Measurements from ENCODE around the gene AACS. TPM values are rescaled to one million over a fixed set of nuclear protein-coding genes. Genes with fewer than 3 reads are reported as not detected.
"Not testable (repeated sequence)": the region's sequence is repeated elsewhere in the genome, so short reads cannot be mapped to it uniquely, and the experiment has no call there.

Gene AACS
- total RNA-seq, 1 experiment from 2014 or later, result 13.4 TPM

DNA sequence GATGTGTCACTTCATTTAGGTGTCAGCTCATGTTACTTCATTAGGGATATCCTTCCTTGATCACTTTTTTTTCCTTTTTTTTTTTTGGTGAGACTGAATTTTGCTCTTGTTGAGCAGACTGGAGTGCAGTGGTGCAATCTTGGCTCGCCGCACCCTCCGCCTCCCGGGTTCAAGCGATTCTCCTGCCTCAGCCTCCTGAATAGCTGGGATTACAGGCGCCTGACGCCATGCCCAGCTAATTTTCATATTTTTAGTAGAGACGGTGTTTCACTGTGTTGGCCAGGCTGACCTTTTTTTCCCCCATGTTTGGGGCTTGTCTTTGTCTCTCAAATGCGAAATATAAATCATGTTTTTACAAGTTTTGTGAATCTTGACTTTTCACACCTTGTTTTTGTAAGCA is 9.6 kb upstream of the AACS start:
- DNase-seq (ENCODE audit: low read depth), result no peak

DNA sequence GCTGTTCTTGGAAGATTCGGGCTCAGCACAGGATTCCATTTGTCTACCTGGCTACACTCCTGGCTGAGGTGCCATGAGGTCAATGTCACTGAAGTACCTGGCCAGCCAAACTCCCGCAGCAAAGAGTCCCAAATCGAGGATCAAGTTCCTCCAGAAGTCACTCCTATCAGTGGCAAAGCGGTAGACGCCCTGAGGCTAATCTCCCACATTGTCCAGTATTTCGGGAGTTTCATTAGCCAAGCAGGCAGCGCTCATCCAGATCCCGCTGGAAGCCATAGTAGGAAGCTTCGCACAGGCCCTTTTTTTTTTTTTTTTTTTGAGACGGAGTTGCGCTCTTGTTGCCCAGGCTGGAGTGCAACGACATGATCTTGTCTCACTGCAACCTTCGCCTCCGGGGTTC is 8.9 kb upstream of the AACS start:
- DNase-seq (ENCODE audit: low read depth), result no peak

DNA sequence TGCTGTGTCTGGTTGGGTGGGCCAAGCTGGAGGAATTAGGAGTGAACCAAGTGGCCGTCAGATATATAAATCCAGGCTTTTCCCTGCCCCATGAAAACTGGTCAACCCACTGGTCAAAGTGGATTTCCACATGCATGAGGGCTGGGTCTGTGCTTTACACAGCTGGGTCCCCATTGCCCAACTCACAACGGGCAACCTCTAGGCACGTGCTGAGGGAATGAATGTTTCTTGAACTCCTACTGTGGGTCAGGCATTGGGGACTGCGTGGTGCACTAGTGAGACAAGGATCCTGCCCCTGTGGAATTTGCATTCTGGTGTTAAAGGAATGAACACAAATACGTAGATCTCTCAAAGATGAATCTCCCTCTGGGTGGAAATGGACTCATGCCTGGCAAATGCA is 7.5 kb upstream of the AACS start:
- DNase-seq (ENCODE audit: low read depth), result no peak

DNA sequence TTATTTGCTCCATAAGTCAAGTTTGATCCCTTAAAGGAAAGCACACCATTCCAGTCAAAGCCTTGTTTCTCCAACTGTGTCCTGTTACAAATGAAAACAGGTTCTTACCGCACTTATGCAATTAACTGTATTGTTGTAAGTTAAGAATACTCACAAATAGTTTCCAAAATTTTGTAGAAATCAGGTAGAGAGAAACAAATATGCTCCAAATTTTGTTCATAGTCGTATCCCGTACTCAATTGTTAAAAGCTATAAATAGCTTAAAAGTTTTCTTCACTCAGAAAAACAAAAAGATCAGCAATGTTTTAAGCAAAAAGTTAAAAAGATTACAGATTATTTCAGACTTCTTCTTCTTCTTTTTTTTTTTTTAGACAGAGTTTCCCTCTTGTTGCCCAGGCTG is 4.0 kb upstream of the AACS start:
- DNase-seq (ENCODE audit: low read depth), result no peak

DNA sequence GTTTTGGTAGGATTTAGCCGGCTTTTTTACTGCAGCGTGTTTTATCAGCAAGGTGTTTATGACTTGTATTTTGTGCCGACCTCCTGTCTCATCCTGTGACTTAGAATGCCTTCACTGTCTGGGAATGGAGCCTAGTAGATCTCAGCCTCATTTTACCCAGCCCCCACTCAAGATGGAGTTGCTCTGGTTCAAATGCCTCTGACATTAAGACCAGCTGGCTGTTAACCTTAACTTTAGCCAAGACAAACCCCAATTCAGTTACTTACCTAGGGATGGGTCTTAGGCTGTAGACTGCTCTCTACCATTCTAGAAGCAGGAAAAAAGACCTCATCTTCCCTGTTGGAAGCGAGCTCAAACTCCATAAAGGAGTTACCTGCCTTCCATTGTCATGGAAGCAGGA is 1.7 kb upstream of the AACS start:
- DNase-seq (ENCODE audit: low read depth), result not testable (repeated sequence)

DNA sequence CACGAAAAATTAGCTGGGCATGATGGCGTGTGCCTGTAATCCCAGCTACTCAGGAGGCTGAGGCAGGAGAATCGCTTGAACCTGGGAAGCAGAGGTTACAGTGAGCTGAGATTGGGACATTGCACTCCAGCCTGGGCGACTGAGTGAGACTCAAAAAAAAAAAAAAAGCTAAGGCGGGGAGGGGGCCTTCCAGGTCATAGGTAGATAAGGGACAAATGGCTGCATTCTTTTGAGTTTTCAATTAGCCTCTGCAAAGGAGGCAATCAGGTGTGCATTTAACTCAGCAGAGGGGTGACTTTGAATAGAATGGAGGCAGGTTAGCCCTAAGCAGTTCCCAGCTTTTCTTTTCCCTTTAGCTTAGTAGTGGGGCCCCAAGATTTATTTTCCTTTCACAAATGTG is 743 bp upstream of the AACS start:
- DNase-seq (ENCODE audit: low read depth), result no peak

DNA sequence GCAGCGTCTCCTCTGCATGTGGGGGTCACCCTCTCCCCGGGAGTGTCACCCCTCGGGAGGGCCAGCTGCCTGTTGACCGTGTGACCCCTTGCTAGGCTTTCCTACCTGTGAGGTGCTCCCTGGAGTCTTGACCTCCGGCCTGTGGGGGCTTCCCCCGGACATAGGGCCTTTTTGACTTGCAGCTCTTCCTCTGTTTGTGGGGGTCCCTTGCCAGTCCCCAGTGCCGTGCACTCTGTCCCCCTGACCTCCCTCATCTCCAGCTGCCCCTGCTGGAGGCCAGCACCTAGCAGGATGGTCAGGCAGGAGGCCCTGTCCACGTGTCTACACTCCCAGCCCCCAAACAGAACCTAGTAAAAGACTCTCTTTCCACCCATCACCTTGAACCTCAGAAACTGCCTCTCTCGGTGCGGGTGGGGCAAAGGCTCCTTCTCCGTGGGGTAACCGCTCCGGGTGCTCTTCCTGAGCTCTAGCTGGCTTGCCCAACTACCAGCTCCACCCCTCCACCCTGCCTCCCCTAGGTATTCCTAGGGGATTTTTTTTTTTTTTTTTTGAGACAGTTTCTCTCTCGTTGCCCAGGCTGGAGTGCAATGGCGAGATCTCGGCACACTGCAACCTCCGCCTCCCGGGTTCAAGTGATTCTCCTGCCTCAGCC is 810 bp downstream of the AACS start:
- no peak for DNase-seq (ENCODE audit: low read depth)

DNA sequence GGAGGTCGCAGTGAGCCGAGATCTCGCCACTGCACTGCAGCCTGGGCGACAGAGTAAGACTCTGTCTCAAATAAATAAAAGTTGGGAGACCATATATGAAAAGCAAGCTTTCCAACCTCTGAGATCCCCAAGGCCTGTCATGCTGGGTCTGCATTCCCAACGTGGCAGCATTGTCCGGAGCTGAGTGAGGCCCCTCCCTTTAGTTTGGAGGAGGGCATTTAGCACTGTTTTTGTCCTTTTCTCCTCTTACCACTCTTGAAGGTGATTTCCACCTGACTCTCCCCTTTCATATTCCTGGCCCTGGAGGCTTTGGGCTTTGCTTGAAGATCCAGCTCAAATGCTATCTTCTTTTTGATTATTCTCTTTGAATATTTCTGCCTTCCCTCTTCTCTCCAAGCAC is 3.2 kb downstream of the AACS start:
- no peak for DNase-seq (ENCODE audit: low read depth)

DNA sequence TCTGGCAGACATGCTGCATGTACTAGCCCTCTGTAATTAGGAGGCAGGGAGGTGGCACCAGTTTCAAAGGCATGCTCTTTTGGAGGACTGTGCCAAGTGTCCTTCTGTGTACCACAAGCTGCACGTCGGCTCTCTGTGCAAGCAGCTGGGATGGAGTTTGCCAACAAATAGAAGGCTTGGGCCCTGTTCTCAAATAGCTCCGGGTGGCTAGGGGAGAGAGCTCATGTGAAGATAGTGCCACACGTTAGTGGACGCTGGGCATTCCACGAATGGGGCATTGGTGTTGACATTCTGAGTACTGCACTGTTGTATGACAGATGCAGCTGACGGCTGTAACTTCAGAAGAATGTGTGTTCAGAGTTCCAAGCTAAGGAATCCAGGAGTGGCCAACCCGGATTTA is 4.4 kb downstream of the AACS start:
- no peak for DNase-seq (ENCODE audit: low read depth)

DNA sequence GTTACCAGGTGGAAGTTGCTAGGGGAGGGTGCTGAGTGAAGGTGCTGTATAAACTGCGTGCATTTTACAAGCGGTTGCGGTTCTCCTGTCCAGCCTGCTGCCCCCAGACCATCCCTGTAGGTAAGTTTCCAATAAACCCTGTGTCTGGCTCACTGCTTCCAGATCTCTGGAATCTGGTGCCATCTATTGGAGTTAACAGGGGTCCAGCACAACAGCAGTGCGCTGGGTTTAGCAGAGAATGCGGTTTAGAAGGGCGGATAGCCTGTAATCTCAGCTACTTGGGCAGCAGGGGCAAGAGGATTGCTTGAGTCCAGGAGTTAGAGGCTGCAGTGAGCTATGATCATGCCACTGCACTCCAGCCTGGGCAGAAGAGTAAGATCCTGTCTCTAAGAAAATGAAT is 4.9 kb downstream of the AACS start:
- no peak for DNase-seq (ENCODE audit: low read depth)

DNA sequence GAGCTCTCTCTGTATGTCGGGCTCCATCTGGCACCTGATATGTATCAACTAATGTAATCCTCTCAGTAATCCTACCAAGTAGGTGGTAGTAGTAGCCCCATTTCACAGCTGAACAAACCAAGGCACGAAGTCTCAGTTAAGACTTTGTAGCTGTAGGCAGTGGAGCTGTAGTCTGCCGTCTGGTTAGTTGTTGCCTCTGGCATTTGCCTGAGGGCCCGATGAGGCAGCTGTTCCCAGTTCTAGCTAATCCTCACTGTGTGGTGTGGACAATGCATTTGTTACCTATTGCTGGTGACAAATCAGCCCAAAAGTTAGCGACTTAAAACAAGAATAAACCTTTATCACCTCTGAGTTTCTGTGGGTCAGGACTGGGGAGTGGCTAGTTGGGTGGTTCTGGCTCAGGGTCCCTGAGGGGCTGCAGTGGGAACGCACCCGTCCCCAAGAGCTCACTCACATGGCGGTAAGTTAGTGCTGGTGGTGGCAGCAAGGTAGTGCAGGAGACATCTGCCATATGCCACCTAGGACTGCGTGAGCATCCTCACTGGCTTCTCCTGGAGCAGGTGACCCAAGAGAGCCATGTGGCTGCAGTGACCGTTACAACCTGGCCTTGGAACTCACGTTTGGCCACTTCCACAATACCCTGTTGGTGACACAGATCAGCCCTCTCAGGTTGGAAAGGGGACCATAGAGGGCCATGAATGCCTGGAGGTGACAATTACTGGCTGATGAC is 5.6 kb downstream of the AACS start:
- no peak for DNase-seq (ENCODE audit: low read depth)

DNA sequence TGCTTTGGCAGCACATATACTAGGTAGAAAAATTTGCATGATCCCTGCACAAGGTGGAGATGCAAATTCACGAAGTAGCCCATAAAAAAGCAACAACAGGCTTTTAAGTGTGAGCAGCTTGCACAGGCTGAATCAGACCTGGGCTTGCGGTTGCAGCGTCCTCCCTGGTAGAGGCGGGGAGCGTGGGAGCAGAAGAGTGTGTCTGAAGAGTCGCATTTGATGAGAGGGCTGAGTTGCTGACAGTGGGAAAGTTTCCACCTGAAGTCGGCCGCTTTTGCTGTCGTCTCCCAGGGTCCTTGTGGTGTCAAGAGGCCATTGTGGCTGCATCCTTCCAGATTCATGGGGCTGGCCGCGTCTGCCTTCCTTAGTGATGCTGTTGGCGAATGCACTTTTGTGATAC is 6.2 kb downstream of the AACS start:
- DNase-seq (ENCODE audit: low read depth), result no peak

DNA sequence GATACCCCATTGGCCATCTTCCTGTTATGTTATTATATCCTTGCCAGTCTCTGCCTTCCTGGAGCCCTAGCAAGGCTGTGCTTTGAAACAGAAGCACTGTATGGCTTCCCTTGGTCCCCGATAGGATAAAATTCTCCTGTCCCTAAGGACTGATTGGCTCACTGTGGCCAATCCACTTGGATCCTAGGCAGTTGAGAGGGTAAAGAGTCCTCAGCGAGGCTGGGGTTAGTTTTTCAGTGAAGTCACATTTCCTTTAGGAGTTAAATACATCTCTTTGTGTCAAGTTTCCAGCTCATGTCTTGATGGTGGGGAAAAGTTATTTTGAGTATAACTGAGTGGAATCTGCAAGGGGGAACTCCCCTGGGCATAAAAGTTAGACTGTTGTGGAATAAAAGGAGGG is 7.3 kb downstream of the AACS start:
- DNase-seq (ENCODE audit: low read depth), result no peak

DNA sequence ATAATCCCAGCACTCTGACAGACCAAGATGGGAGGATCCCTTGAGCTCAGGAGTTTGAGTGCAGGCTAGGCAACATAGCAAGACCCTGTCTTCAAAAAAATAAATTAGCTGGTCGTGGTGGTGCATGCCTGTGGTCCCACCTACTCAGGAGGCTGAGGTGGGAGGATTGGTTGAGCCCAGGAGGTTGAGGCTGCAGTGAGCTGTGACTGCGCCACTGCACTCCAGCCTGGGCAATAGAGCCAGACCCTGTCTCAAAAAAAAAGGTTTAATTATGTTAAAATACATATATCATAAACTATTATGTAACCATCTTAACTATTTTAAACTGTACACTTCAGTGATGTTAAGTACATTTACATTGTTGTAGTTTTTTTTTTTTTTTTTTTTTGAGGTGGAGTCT is 9.1 kb downstream of the AACS start:
- DNase-seq (ENCODE audit: low read depth), result not testable (repeated sequence)

DNA sequence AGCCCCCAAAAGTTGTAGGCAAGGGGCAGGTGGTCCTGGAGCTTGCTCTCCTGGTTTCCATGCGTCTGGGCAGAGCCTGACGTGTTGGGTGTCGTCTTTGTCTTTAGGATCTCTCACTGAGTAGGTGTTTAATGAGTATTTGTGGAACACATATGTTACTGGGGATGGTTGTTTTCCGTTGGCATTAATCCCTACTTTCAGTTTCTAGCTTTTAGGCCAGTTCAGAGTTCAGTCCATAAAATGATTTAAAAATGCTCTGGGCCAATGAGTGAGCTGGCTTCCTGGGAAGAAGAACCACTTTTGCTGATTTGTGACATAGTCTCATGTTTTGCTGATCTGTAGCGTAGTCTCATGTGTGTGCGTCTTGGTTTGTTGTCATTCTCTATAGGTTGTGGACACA is 10.9 kb downstream of the AACS start:
- DNase-seq (ENCODE audit: low read depth), result no peak

DNA sequence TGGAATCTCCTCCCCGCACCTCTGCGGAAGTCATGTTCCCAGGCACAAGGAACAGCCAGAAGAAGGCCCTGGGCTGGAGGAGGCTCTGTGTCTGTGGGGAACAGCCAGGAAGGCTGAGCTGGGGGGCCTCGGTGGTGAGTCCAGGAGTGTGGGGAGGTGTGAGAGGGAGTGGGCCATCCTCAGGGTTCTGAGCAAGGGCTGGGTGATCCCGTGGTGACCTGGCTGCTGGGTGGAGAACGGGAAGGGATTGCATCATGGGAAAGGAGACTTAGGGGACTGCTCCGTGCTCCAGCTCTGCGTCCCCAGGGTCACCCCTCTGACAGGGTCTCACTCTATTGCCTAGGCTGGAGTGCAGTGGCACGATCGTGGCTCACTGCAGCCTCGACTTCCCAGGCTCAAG is 13.8 kb downstream of the AACS start:
- DNase-seq (ENCODE audit: low read depth), result no peak

DNA sequence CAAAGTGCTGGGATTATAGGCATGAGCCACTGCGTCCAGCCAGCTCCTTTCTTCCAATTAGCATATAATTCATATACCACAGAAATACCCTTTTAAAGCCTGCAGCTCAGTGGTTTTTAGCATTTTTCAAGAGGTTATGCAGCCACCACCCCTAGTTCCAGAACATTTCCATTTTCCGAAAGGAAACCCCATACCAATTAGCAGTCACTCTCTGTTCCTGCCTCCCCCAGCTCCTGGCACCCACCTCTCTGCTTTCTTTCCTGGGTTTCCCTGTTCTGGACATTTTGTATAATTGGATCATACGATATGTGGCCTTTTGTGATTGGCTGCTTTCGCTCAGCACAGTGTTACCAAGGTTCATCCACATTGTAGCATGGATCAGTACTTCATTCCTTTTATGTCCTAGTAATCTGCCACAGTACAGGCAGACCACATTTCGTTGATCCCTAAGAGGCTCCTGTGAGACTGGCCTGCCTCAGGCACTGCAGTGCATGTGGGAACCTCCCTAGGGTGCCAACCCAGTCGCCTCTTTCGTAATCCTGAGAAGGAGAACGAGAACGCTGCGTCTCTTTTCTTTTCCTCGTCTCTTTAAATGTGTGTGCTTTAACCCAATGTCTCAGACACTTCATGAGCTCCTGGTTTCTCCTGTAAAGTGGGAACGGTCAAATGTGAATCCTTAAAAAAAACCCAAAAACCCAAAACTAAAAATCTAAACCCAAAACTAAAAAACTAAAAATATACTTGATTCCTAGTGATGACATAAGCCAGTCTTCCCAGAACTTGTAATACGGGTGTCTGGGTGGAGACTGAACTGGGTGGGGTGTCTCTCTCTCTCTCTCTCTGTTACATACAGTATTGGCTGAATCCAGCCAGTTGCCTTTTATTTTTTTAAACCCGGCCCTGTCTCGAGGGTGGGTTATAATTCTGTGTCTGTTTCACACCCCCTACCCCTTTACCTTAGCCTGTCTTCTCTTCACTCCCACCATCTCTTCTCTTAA is 14.7 kb downstream of the AACS start:
- DNase-seq (ENCODE audit: low read depth), result no peak

DNA sequence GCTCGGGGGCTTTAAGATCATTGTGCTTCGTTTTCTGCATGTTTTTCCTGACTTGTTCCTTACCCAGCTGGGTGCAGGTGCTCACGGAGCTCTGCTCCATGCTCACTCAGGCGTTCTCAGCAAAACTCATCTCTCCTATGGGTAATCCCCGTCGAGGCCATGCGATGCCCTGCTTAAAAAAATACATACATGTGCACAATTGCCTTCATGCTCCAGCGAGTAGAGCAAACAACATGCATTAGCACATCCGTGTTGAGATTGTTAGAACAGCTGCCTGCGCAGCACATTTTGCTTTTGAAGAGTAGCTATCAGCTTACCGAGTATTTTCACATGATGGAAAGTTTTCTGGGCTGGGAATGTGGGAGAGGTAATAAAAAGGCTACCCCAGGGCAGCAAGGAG is 16.2 kb downstream of the AACS start:
- no peak for DNase-seq (ENCODE audit: low read depth)

DNA sequence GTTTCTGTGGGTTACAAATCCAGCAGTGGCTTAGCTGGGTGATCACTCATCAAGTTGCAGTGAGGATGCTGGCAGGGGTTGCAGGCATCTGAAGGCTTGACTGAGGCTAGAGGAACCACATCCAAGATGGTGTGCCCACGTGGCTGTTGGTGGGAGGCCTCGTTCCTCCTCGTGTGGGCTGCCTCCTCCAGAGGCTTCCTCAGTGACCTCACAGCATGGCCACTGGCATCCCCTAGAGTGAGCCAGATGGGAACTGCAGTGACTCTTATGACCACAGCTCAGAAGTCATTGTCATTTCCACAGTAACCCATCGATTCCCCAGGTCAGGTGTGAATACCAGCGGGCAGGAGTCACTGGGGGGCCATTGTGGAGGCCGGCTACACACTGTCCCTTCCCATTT is 17.8 kb downstream of the AACS start:
- no peak for DNase-seq (ENCODE audit: low read depth)

DNA sequence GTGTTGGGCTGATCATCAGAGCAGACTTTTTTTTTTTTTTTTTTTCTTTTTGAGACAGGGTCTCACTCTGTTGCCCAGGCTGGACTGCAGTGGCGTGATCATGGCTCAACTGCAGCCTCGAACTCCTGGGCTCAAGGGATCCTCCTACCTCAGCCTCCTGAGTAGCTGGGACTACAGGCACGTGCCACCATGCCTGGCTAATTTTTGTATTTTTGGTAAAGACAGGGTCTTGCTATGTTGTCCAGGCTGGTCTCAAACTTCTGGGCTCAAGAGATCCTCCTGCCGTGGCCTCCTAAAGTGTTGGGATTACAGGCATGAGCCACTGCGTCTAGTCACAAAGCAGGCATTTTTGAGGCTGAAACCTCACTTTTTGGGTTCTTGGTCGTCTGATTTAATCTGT is 23.0 kb downstream of the AACS start:
- DNase-seq (ENCODE audit: low read depth), result not testable (repeated sequence)

DNA sequence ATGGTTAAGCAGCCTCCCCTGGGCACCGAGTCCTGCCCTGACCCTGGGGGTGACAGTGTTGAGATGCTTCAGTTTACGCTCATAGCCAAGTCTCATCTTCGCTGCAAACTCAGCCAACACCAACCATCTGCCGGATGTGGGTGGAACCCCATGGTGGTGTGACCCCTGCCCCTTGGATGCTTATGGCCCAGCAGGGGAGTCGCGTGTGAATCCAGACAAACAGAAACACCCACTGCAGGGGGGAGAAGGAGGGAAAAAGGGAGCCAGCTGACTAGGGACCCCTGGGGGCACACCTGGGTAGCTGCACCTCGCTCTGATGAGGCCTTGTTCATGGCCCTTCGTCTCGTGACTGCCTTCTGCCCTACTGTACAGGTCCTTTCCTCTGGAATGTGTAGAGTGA is 23.8 kb downstream of the AACS start:
- DNase-seq (ENCODE audit: low read depth), result no peak

DNA sequence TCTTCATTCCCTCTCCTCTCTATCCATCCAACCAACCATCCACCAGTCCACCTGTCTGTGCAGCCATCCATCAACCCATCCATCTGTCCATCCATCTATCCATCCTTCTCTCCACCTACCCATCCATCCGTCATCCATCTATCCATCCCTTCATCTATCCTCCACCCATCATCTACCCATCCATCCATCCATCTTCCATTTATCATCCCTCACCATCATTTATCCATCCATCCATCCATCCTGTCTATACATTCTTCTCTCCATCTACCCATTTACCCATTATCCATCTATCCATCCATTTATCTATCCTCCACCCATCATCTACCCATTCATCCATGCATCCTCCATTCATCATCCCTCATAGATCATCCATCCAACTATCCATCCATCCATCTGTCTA is 24.4 kb downstream of the AACS start:
- no peak for DNase-seq (ENCODE audit: low read depth)

Measured in HT1080 (cell line).